ENCODE data around the gene CTNND2. TPM values are rescaled to one million over a fixed set of nuclear protein-coding genes. Genes with fewer than 3 reads are reported as not detected.

CTNND2 gene
- total RNA-seq, 1 experiment from 2014 or later = 7.0 TPM

DNA sequence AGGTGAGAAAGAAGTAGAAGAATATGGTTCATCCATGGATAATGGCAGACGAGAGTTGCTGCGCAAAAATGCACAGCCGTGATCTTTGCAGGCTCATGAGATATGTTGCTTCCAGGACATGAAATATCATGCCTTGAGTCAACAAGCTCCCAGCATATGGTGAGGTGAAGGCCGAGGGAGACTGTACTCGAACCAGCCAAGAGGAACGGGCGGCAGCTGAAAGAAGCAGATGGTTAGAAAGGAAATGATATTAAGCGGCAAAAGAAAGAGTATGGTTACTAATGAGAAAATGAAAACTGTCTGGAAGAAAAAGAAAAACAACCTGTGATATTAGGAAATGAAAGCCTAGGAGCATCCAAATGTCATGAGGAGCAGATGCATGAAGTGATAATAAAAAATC, 798.5 kb downstream of the CTNND2 start:
- no peak overlapping the region for H2AK5ac ChIP-seq (ENCODE audit: insufficient read length, low read length)
- no peaks in the 10 kb centered on the region for H3K9me3 ChIP-seq (ENCODE audit: control insufficient read depth, low read depth, low read length)
- H2BK12ac ChIP-seq (ENCODE audit: insufficient read length, low read depth, low read length) = no peak overlapping the region
- H3K27ac ChIP-seq (ENCODE audit: insufficient read length, low read depth, low read length) = no peak overlapping the region
- no peak overlapping the region for H3K56ac ChIP-seq (ENCODE audit: insufficient read length, low read depth, low read length)
- no peak overlapping the region for H3K4me2 ChIP-seq (ENCODE audit: insufficient read depth, insufficient read length, low read length)
- Mint-ChIP-seq H3K27me3 (ENCODE audit: low read depth) (no peaks in the 10 kb centered on the region; the same call in 1 of the 2 replicates), H3K36me3 (ENCODE audit: insufficient read depth in 1 of 3, low read depth in 3 of 3) (no peaks in the 10 kb centered on the region), H3K27ac (no peak overlapping the region), H3K9me3 (no peaks in the 10 kb centered on the region), H3K4me3 (no peak overlapping the region), H3K4me1 (peaks cover 5 to 11% of the 10 kb centered on the region in 2 experiments)
- H3K18ac ChIP-seq (ENCODE audit: insufficient read length, low read depth, low read length) = no peak overlapping the region
- no peak overlapping the region for H3K4ac ChIP-seq (ENCODE audit: low read depth, low read length)
- H4K8ac ChIP-seq (replicated peaks; ENCODE audit: insufficient read length, low read depth, low read length) = no peak overlapping the region
- no peaks in the 10 kb centered on the region for H3K4me1 ChIP-seq (ENCODE audit: insufficient read depth, low read length)
- no peak for DNase-seq
- H3K14ac ChIP-seq (ENCODE audit: insufficient read depth, low read length) = no peak overlapping the region
- H3K27me3 ChIP-seq (ENCODE audit: insufficient read depth, low read length) = no peaks in the 10 kb centered on the region
- no CpG with 5 or more reads among the region's 8 CpGs for WGBS (ENCODE audit: extremely low coverage, insufficient read length, low lambda C conversion rate)
- no peak overlapping the region for H2AFZ ChIP-seq (ENCODE audit: low read length)
- no peaks in the 10 kb centered on the region for H4K20me1 ChIP-seq (ENCODE audit: control insufficient read depth, insufficient read depth, insufficient read length)
- TF ChIP-seq CTCF (conservative IDR thresholded peaks at IDR 0.05) = no peak
- H3K79me2 ChIP-seq (ENCODE audit: insufficient read depth, low read length) = no peaks in the 10 kb centered on the region
- H4K91ac ChIP-seq (ENCODE audit: insufficient read length, low read depth, low read length) = no peak overlapping the region
- no peak overlapping the region for H2BK5ac ChIP-seq (ENCODE audit: insufficient read length, low read length)
- H2BK20ac ChIP-seq (ENCODE audit: low read depth, low read length, poor library complexity, severe bottlenecking) = no peak overlapping the region
- no peak overlapping the region for H3T11ph ChIP-seq (ENCODE audit: low read length)
- H3K9ac ChIP-seq (ENCODE audit: extremely low read depth, insufficient read length, low read length) = no peak overlapping the region
- H4K5ac ChIP-seq (ENCODE audit: insufficient read length, low read depth, low read length) = no peak overlapping the region
- no peak overlapping the region for H2BK15ac ChIP-seq (ENCODE audit: low read depth, low read length)
- H3K79me1 ChIP-seq (ENCODE audit: insufficient read depth, low read depth, low read length, poor library complexity, severe bottlenecking) = no peaks in the 10 kb centered on the region
- no peak overlapping the region for H2BK120ac ChIP-seq (ENCODE audit: low read depth, low read length, poor library complexity, severe bottlenecking)
- no peaks in the 10 kb centered on the region for H3K23me2 ChIP-seq (ENCODE audit: insufficient read length, low read depth, low read length, poor library complexity, severe bottlenecking)
- H3K23ac ChIP-seq (ENCODE audit: insufficient read length, low read depth, low read length) = no peak overlapping the region
